DOHH2 (cell line): ENCODE measurements around the gene NBEAL2.

Source experiments
- H3F3A ChIP-seq: fragments of 200-600 bp; sonication (generic), shearing (Covaris generic); 2 replicates; pipeline ENCODE4 v1.6.0; 2016; ENCODE audit warnings: antibody characterized with exemption, mild to moderate bottlenecking; ENCODE audit not compliant: control insufficient read depth, insufficient read depth
- H3K27ac ChIP-seq: fragments of 200-600 bp; sonication (generic); 2 replicates; pipeline ENCODE4 v1.5.1; 2014; ENCODE audit warnings: low read depth, mild to moderate bottlenecking, low read length, moderate library complexity
- H3K27me3 ChIP-seq: fragments of 200-600 bp; sonication (generic); 2 replicates; pipeline ENCODE4 v1.6.1; 2014; ENCODE audit warnings: mild to moderate bottlenecking, low read length, mixed read lengths; ENCODE audit not compliant: control insufficient read depth
- H3K36me3 ChIP-seq: fragments of 200-600 bp; sonication (generic); 2 replicates; pipeline ENCODE4 v1.6.1; 2014; ENCODE audit warnings: mild to moderate bottlenecking, low read length, moderate library complexity, mixed read lengths; ENCODE audit not compliant: control insufficient read depth
- H3K4me1 ChIP-seq: fragments of 200-600 bp; sonication (generic); 2 replicates; pipeline ENCODE4 v1.6.1; 2014; ENCODE audit warnings: mild to moderate bottlenecking, low read length, mixed read lengths; ENCODE audit not compliant: control insufficient read depth
- H3K4me2 ChIP-seq: fragments of 200-600 bp; sonication (generic); 2 replicates; pipeline ENCODE4 v1.6.0; 2014; ENCODE audit warnings: mild to moderate bottlenecking, low read length, moderate library complexity
- H3K4me3 ChIP-seq: fragments of 200-600 bp; sonication (generic); 2 replicates; pipeline ENCODE4 v1.5.1; 2014; ENCODE audit warnings: mild to moderate bottlenecking, low read length, mixed read lengths
- H3K79me2 ChIP-seq: fragments of 200-600 bp; sonication (generic); 2 replicates; pipeline ENCODE4 v1.6.1; 2014; ENCODE audit warnings: mild to moderate bottlenecking, low read length, mixed read lengths; ENCODE audit not compliant: control insufficient read depth
- H3K9me2 ChIP-seq: fragments of 200-600 bp; sonication (generic); replicated peaks from 2 replicates; pipeline ENCODE4 v1.6.1; 2014; ENCODE audit warnings: mild to moderate bottlenecking, low read length, mixed read lengths; ENCODE audit not compliant: control insufficient read depth
- H3K9me3 ChIP-seq: fragments of 200-600 bp; sonication (generic); 2 replicates; pipeline ENCODE4 v1.6.1; 2014; ENCODE audit warnings: antibody characterized with exemption, low read length, mixed read lengths; ENCODE audit not compliant: control insufficient read depth, insufficient read depth
- H4K20me1 ChIP-seq: fragments of 200-600 bp; sonication (generic); 2 replicates; pipeline ENCODE4 v1.6.0; 2014; ENCODE audit warnings: low read depth, mild to moderate bottlenecking, antibody characterized with exemption, low read length, moderate library complexity; ENCODE audit not compliant: control insufficient read depth, insufficient read depth
- EZH2phosphoT487 ChIP-seq: fragments of 200-600 bp; sonication (generic); IDR thresholded peaks from 2 replicates; pipeline ENCODE4 v1.6.1; 2017; ENCODE audit warnings: borderline replicate concordance, mild to moderate bottlenecking, antibody characterized with exemption, low read length, moderate library complexity, mixed read lengths
- TF ChIP-seq, protein P1 (sequence below): fragments of 200-600 bp; sonication (generic); IDR thresholded peaks from one replicate; pipeline ENCODE4 v1.5.1; 2014; ENCODE audit warnings: antibody characterized with exemption, mild to moderate bottlenecking, low read depth, low read length; ENCODE audit not compliant: poor library complexity, severe bottlenecking

The NBEAL2 gene

DNA sequence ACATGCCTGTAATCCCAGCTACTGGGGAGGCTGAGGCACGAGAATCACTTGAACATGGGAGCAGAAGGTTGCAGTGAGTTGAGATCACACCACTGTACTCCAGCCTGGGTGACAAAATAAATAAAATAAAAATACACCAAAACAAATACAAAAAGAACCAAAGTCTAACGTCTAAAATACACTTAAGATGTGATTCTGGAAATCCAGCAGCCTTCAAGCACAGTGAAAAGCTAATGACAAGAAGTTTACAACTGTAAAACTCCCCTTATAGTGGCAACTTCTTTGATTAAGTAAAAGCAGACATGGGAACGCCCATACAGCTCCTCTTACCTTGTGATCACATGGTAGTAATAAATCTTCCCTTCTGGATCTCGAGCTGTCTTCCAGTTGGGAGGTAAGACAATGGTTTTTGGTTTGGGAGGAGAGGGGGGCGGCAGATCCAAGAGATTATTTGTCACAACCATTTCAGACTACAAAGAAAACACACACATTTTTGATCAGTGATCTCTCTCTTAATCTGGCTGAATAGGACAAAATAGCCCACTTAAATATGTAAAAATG lies 62.8 kb downstream of the NBEAL2 start:
- Histone ChIP-seq H3K4me2 (no peak overlapping the region), H3K9me3 (no peaks in the 10 kb centered on the region), H3K4me3 (no peak overlapping the region), H3K27me3 (no peaks in the 10 kb centered on the region), H3K79me2 (peaks cover 9% of the 10 kb centered on the region), H3F3A (peaks cover 16% of the 10 kb centered on the region), H3K36me3 (peaks cover 68% of the 10 kb centered on the region), H4K20me1 (peaks cover 4% of the 10 kb centered on the region; the same call in 1 of the 2 replicates), H3K27ac (no peak overlapping the region), H3K9me2 (no peaks in the 10 kb centered on the region), H3K4me1 (peaks cover 48% of the 10 kb centered on the region)
- no peak for TF ChIP-seq EZH2phosphoT487
- TF ChIP-seq, protein P1, sequence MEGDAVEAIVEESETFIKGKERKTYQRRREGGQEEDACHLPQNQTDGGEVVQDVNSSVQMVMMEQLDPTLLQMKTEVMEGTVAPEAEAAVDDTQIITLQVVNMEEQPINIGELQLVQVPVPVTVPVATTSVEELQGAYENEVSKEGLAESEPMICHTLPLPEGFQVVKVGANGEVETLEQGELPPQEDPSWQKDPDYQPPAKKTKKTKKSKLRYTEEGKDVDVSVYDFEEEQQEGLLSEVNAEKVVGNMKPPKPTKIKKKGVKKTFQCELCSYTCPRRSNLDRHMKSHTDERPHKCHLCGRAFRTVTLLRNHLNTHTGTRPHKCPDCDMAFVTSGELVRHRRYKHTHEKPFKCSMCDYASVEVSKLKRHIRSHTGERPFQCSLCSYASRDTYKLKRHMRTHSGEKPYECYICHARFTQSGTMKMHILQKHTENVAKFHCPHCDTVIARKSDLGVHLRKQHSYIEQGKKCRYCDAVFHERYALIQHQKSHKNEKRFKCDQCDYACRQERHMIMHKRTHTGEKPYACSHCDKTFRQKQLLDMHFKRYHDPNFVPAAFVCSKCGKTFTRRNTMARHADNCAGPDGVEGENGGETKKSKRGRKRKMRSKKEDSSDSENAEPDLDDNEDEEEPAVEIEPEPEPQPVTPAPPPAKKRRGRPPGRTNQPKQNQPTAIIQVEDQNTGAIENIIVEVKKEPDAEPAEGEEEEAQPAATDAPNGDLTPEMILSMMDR: no peak

DNA sequence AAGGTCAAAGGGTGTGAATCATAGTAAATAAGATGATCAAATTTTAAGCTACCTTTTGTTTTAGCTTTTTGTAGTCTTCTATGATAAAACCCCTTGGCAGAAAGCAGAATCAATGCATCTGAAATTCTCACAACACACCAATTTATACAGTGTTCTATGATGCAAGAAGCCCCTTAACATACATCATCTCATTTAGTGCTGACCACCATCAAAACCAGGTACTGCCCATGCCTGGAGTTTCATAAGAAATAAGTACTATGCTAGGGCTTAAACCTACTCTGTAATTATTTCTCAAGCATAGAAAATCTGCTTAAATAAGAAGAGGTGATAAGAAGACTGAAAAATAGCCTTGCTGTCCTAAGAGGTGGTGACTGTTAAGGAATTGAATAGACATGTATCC lies 67.6 kb downstream of the NBEAL2 start:
- Histone ChIP-seq H3K79me2 (peaks cover 21% of the 10 kb centered on the region), H3K4me1 (peaks cover 18% of the 10 kb centered on the region), H3K4me2 (no peak overlapping the region), H3K36me3 (peaks cover 34% of the 10 kb centered on the region), H4K20me1 (no peaks in the 10 kb centered on the region), H3K27ac (peak overlapping the region; percentile 29; the same call in 1 of the 2 replicates), H3F3A (peaks cover 8% of the 10 kb centered on the region), H3K9me2 (no peaks in the 10 kb centered on the region), H3K4me3 (no peak overlapping the region), H3K9me3 (no peaks in the 10 kb centered on the region), H3K27me3 (no peaks in the 10 kb centered on the region)
- no peak for TF ChIP-seq EZH2phosphoT487
- TF ChIP-seq, protein P1: no peak

DNA sequence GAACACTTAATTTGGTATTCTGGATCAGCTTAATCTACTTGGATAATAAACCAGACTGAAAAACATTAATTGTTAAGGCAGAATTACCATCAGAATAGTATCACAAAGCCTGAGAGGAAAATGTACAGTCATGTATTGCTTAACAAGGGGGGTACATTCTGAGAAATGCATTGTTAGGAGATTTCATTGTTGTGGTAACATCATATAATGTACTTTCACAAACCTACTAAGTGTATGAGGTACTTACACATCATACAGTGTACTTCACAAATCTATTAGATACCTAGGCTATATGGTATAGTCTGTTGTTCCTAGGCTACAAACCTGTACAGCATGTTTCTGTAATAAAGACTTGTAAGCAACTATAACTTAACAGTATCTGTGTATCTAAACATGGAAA lies 68.2 kb downstream of the NBEAL2 start:
- H3K9me2 ChIP-seq: no peaks in the 10 kb centered on the region
- peaks cover 32% of the 10 kb centered on the region for H3K36me3 ChIP-seq
- peaks cover 23% of the 10 kb centered on the region for H3K79me2 ChIP-seq
- H3K27ac ChIP-seq: no peak overlapping the region
- peaks cover 8% of the 10 kb centered on the region for H3F3A ChIP-seq
- H3K4me1 ChIP-seq: peaks cover 18% of the 10 kb centered on the region
- H3K9me3 ChIP-seq: no peaks in the 10 kb centered on the region
- H3K4me2 ChIP-seq: no peak overlapping the region
- H3K27me3 ChIP-seq: no peaks in the 10 kb centered on the region
- H4K20me1 ChIP-seq: no peaks in the 10 kb centered on the region
- H3K4me3 ChIP-seq: no peak overlapping the region
- TF ChIP-seq EZH2phosphoT487: no peak
- TF ChIP-seq, protein P1: no peak

DNA sequence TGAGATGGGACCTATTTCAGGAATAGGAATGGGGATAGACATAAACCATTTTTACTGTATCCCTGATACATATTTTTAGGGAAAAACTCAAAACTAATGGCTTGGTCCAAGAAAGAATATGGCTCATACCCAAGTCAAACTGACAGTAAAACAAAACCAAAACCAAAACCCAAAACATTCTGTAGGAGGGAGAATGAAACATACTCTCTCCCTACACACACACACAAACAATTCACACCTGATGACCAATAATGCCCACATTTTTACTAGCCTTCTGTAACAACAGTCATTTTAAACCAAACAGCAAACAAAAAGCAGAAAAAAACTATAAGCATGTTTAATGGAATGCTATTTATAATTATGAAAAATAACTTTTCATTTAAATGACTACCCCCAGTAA lies 74.9 kb downstream of the NBEAL2 start:
- no peaks in the 10 kb centered on the region for H3K9me2 ChIP-seq
- H3F3A ChIP-seq: no peaks in the 10 kb centered on the region
- H3K4me1 ChIP-seq: no peaks in the 10 kb centered on the region
- H3K4me2 ChIP-seq: no peak overlapping the region
- H4K20me1 ChIP-seq: no peaks in the 10 kb centered on the region
- no peaks in the 10 kb centered on the region for H3K27me3 ChIP-seq
- H3K36me3 ChIP-seq: peaks cover 49% of the 10 kb centered on the region
- no peaks in the 10 kb centered on the region for H3K9me3 ChIP-seq
- peaks cover 36% of the 10 kb centered on the region for H3K79me2 ChIP-seq
- TF ChIP-seq, protein P1: no peak
- TF ChIP-seq EZH2phosphoT487: no peak
- H3K27ac ChIP-seq: no peak overlapping the region
- H3K4me3 ChIP-seq: no peak overlapping the region
